GM13976 (cell line): Measurements from ENCODE around the gene CFAP100.

Experiments
- DNase-seq: peaks from one replicate; pipeline ENCODE4 v3.0.0; 2012; ENCODE audit warnings: low spot score
- CTCF ChIP-seq: IDR thresholded peaks from 2 replicates; pipeline ENCODE4 v1.5.1; 2012; ENCODE audit warnings: borderline replicate concordance, mild to moderate bottlenecking; ENCODE audit not compliant: insufficient read depth; ENCODE audit errors: extremely low read depth, missing control alignments, control extremely low read depth
- in situ Hi-C: fragments of 300-500 bp; cut with MboI; formaldehyde crosslinking; loops from one replicate; pipeline ENCODE4 v1.12.0; 2022; ENCODE audit warnings: low sequenced_read_pairs, mixed read lengths, inconsistent platforms; ENCODE audit not compliant: unreplicated experiment

CFAP100 gene

DNA sequence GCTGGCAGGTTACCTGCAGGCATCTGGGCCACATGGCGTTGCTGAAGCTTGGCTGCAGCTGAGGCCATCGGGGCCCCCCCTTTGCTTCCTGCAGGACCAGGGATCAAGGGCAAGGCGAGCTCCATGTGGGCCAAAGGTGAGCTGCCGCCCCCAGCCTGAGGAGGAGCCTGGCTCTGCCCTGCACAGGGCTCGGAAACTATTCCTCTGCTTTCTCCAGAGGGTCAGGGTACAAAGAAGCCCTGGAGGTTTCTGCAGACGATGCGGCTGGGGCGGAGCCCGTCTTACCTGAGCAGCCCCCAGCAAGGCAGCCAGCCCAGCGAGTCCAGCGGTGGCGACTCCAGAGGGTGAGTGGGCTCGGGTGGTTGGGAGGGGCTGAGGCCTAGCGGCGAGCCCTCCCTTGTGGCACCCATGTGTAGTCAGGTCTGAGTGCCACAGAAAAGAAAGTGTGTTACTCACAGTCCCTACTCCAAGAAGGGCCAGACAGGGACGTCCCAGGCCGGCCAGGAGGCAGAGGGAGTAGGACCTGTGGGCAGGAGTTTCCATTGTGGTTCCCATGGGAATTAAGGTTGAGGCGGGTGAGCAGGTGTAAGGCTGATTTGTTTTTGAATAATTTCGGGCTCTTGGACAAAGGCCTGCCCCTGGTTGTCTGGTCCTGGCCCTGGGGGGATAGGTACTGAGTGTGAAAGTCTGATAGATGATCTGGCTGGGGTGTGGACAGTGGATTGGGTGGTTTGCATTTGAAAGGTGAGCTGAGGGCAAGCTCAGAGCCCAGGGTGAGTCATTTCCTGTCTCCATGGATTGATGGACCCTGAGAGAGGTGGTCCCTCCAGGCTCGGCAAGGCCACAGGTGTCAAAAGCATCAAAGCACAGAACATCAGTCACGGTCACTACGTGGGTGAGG lies 25.4 kb downstream of the CFAP100 start:
- no peak for DNase-seq
- no peak for TF ChIP-seq CTCF
- in situ Hi-C loops, result no loop called here

DNA sequence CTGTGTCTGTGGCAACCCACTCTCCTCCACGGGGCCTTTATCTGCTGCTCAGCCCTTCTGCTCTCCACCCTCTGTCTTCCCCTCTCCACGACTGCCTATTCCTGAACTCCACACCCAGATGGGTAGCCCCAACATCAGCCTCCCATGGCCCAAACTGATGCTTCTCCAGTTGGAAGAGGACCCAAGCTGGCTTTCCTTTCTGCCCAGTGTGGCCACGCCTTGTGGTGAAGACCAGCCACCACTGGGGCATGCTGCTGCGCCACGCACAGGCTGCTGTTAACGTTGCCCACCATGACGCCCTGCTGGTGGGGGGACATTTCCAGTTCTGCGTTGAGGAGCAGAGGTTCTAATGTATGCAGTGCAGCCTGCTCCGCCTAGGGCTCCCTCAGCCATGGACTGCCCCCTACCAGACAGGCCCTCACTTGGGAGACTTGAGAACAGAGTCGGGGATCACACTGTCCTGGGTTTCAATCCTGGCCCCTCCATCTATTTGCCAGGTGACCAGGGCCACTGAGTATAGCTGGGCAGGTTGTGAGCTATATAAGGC lies 26.9 kb downstream of the CFAP100 start:
- no peak for TF ChIP-seq CTCF
- in situ Hi-C loops, result no loop called here
- no peak for DNase-seq

- no peak for TF ChIP-seq CTCF
- in situ Hi-C loops, result no loop called here
- no peak for DNase-seq
These were observed 27.4 kb downstream of the CFAP100 start for GRCh38 chr3:126422121-126422520.

- TF ChIP-seq CTCF, result no peak
- no peak for DNase-seq
- in situ Hi-C loops, result no loop called here
These were observed 27.9 kb downstream of the CFAP100 start for GRCh38 chr3:126422571-126423091.

- no peak for DNase-seq
- in situ Hi-C loops, result no loop called here
- no peak for TF ChIP-seq CTCF
These were observed 28.7 kb downstream of the CFAP100 start for GRCh38 chr3:126423191-126424038.

DNA sequence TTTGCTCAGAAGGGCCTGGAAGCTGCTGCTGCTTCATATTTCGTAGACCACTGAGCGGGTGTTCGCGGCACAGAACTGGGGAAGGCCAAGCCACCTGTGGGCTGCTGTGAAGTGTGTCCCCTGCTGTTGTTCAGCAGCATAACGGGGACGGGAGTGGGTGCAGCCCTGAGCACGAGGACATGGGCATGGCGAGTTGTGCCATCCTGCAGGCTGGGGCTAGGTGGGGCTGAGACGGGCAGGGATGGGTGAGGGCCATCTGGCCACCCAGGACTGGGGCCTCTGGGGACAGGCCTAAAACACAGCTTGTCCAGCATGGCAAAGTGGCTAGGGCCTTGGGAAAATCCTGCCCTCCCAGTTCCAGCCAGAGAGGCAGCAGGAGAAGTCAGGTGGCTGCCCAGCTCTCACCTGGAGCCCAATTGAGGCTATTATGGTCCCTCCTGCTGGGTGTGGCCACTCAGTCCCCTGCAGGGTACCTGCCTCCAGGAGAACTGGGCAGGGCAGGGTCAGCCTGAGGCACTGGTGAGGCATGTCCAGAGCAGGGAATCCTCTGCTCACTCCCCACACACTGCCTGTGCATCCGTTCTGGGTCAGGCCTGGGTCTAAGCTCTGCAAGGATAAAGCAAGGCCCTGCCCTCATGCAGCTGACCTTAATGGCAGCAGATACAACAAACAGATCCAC lies 29.5 kb downstream of the CFAP100 start:
- TF ChIP-seq CTCF, result no peak
- no peak for DNase-seq
- in situ Hi-C loops, result no loop called here
